ENCODE data around the gene CES4A. TPM values are rescaled to one million over a fixed set of nuclear protein-coding genes. Genes with fewer than 3 reads are reported as not detected.

CES4A gene
- total RNA-seq, 2 donors from 2014 or later = 10.9 to 16.5 TPM

DNA sequence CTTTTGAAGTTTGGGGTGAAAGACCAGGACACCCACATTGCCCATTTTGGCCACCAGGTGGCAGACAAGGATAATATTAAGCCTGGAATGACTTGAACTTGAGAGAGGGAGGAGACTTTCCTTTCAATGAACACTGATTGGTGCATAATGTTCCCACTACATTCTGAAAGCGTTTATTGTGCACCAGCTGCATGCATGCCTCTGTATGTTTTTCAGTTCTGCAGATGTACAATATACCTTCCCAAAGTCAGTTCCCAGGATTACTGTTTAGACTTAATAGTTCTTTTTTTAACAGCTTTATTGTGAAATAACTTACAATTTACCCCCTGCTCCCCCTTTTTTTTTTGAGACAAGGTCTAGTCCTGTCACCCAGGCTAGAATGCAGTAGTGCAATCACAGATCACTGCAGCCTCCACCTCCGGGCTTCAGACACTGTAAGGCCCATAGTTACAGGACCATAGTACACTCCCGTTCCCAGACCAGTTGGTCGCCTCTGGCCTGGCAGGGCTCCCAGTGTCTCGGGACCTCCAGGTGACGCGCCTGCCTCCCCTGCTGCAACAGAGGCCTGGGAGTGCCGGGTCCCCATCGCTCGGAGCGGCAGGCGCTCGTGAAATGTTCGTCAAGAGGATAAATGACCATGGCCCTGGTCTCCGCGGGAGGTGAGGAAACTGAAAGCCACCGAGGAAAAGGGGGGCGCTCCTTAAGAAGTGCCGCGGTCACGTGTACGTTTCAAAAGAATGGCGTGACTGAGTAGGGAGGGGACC, 40.9 kb upstream of the CES4A start:
- no peak overlapping the region for H3K27ac ChIP-seq
- H3K9me3 ChIP-seq = no peaks in the 10 kb centered on the region
- WGBS, 2 donors = 0 to 1% methylated on average over 22 to 23 of the region's 23 CpGs
- H3K27me3 ChIP-seq = peaks cover 0 to 9% of the 10 kb centered on the region in 2 donors
- intact Hi-C loops (cut with DNase I) = no loop called here
- DNase-seq = peak; percentile 82 to 92 (median 85)
- H3K36me3 ChIP-seq (replicated peaks in 1 of 2; ENCODE audit: insufficient read depth in 1 of 2, low read depth in 2 of 2) = peaks cover 0 to 1% of the 10 kb centered on the region in 2 donors
- TF ChIP-seq CTCF (IDR thresholded peaks at IDR 0.05) (peak; percentile 70 to 92 (median 90)), POLR2A (IDR thresholded peaks at IDR 0.05) (no peak)
- peaks cover 10% of the 10 kb centered on the region for H3K4me1 ChIP-seq
- peak; percentile 88 for ATAC-seq
- H3K4me3 ChIP-seq = peak overlapping the region in 1 of 2 donors; percentile 47

- peaks cover 10% of the 10 kb centered on the region for H3K4me1 ChIP-seq
- H3K4me3 ChIP-seq = peak overlapping the region in 1 of 2 donors; percentile 47
- H3K27ac ChIP-seq = no peak overlapping the region
- peak; percentile 28 for ATAC-seq
- no peak for TF ChIP-seq POLR2A (IDR thresholded peaks at IDR 0.05)
- TF ChIP-seq CTCF (IDR thresholded peaks at IDR 0.05) = no peak
- 0 to 1% methylated on average over 15 to 44 of the region's 44 CpGs for WGBS, 2 donors
- no peaks in the 10 kb centered on the region for H3K9me3 ChIP-seq
- H3K36me3 ChIP-seq (replicated peaks in 1 of 2; ENCODE audit: insufficient read depth in 1 of 2, low read depth in 2 of 2) = no peaks in the 10 kb centered on the region
- peak in 2 of 4 donors; percentile 30 to 37 for DNase-seq
- peaks cover 0 to 9% of the 10 kb centered on the region in 2 donors for H3K27me3 ChIP-seq
- intact Hi-C loops (cut with DNase I) = no loop called here
Measured at GRCh38 chr16:66948134-66948836, 40.1 kb upstream of the CES4A start.

- H3K4me1 ChIP-seq = peaks cover 10% of the 10 kb centered on the region
- H3K9me3 ChIP-seq = no peaks in the 10 kb centered on the region
- no peak overlapping the region for H3K27ac ChIP-seq
- intact Hi-C loops (cut with DNase I) = no loop called here
- no peak for DNase-seq
- no peak overlapping the region for H3K4me3 ChIP-seq
- no peak for ATAC-seq
- TF ChIP-seq CTCF (IDR thresholded peaks at IDR 0.05) = no peak
- TF ChIP-seq POLR2A (IDR thresholded peaks at IDR 0.05) = no peak
- no peaks in the 10 kb centered on the region for H3K36me3 ChIP-seq (replicated peaks in 1 of 2; ENCODE audit: insufficient read depth in 1 of 2, low read depth in 2 of 2)
- WGBS, 2 donors = 28 to 53% methylated on average over 9 to 21 of the region's 21 CpGs
- peaks cover 0 to 9% of the 10 kb centered on the region in 2 donors for H3K27me3 ChIP-seq
Measured at GRCh38 chr16:66948837-66949225, 39.6 kb upstream of the CES4A start.

GRCh38 chr16:66949472-66949871, 38.9 kb upstream of the CES4A start:
- Histone ChIP-seq H3K27ac (no peak overlapping the region), H3K4me1 (peaks cover 10% of the 10 kb centered on the region), H3K36me3 (replicated peaks in 1 of 2; ENCODE audit: insufficient read depth in 1 of 2, low read depth in 2 of 2) (no peaks in the 10 kb centered on the region), H3K9me3 (no peaks in the 10 kb centered on the region), H3K4me3 (no peak overlapping the region), H3K27me3 (peaks cover 0 to 9% of the 10 kb centered on the region in 2 donors)
- 62 to 73% methylated on average over 6 of the region's 6 CpGs for WGBS, 2 donors
- intact Hi-C loops (cut with DNase I) = no loop called here
- no peak for DNase-seq
- TF ChIP-seq CTCF (IDR thresholded peaks at IDR 0.05) (no peak), POLR2A (IDR thresholded peaks at IDR 0.05) (no peak)
- ATAC-seq = no peak
